Measurements from ENCODE around the gene ACTR3.

ACTR3 gene

DNA sequence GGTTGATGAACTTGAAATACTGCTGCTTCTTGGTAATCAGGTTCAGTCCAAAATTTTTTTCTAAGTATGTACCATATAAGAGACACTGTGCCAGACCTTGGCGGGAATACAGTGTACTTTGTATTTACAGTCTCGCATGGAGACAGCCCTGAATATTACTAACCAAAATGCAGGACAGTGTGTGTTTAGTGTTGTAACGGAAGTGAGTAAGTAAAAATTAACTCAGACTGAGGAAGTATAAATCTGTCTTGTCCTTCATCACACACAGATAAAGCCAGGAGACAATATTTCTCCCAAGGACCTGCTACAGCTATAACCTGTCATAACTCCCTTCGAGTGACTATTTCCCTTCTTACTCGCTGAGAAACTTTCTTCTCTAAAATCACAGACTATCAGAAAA lies 76.9 kb downstream of the ACTR3 start:
- no peaks in the 10 kb centered on the region for H4K20me1 ChIP-seq (ENCODE audit: insufficient read depth)
- no peaks in the 10 kb centered on the region for H3K79me2 ChIP-seq (ENCODE audit: insufficient read depth, low read depth)
- TF ChIP-seq, protein P1, sequence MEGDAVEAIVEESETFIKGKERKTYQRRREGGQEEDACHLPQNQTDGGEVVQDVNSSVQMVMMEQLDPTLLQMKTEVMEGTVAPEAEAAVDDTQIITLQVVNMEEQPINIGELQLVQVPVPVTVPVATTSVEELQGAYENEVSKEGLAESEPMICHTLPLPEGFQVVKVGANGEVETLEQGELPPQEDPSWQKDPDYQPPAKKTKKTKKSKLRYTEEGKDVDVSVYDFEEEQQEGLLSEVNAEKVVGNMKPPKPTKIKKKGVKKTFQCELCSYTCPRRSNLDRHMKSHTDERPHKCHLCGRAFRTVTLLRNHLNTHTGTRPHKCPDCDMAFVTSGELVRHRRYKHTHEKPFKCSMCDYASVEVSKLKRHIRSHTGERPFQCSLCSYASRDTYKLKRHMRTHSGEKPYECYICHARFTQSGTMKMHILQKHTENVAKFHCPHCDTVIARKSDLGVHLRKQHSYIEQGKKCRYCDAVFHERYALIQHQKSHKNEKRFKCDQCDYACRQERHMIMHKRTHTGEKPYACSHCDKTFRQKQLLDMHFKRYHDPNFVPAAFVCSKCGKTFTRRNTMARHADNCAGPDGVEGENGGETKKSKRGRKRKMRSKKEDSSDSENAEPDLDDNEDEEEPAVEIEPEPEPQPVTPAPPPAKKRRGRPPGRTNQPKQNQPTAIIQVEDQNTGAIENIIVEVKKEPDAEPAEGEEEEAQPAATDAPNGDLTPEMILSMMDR (conservative IDR thresholded peaks at IDR 0.05; ENCODE audit: low read depth, low read length), result no peak
- no peak overlapping the region for H2AFZ ChIP-seq (ENCODE audit: low read depth)
- H3K4me2 ChIP-seq, result no peak overlapping the region
- H3K27ac ChIP-seq, result no peak overlapping the region
- H3K27me3 ChIP-seq (ENCODE audit: insufficient read depth, low read depth), result no peaks in the 10 kb centered on the region
- no peak overlapping the region for H3K4me3 ChIP-seq (IDR thresholded peaks at IDR 0.05; ENCODE audit: insufficient read depth, low read depth, low read length)
- H3K36me3 ChIP-seq (ENCODE audit: insufficient read depth), result no peaks in the 10 kb centered on the region
- H3K9ac ChIP-seq, result no peak overlapping the region
- no peaks in the 10 kb centered on the region for H3K4me1 ChIP-seq (ENCODE audit: low read depth, poor library complexity, severe bottlenecking)

DNA sequence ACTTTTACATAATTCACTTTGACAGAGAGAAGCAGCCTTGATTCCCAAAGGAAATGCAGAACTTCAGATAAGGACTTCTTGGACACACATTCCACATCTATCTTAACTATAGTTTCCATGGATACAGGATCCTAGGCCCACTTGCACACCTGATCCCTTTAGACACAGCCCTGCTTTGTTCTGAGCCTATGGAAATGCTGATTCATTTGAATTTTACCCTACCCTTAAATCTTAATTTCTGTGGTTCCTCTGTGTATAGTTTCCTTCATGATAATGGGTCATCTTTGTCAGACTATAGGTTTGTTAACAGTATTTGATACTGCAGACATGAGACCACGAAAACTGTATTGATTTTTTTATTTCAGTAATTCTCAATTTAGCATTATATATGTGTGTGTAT lies 77.4 kb downstream of the ACTR3 start:
- Histone ChIP-seq H2AFZ (ENCODE audit: low read depth) (no peak overlapping the region), H3K27ac (no peak overlapping the region)
- TF ChIP-seq, protein P1 (conservative IDR thresholded peaks at IDR 0.05; ENCODE audit: low read depth, low read length), result no peak

DNA sequence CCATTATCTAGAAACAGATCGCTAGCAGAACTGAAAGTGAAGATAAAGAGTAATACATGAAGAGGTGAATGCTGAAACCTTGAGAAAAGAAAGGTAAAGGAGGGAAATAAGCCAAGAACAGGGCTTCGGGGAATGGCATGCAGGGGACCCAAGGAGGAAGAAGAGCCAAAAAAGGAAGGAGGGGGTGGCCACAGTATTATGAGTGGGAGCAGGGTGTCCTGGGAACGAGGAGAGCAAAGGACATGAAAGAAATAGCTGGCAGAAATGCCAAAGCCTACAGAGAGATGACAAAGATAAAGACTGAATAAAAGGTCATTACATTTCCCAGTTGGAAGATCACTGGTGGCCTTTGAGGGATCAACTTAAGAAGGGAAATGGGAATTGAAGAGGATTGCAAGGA lies 82.9 kb downstream of the ACTR3 start:
- Histone ChIP-seq H3K79me2 (ENCODE audit: insufficient read depth, low read depth) (no peaks in the 10 kb centered on the region), H2AFZ (ENCODE audit: low read depth) (no peak overlapping the region), H3K4me2 (no peak overlapping the region), H3K4me1 (ENCODE audit: low read depth, poor library complexity, severe bottlenecking) (no peaks in the 10 kb centered on the region), H3K27ac (no peak overlapping the region), H3K36me3 (ENCODE audit: insufficient read depth) (no peaks in the 10 kb centered on the region), H3K9ac (no peak overlapping the region), H3K27me3 (ENCODE audit: insufficient read depth, low read depth) (no peaks in the 10 kb centered on the region), H3K4me3 (IDR thresholded peaks at IDR 0.05; ENCODE audit: insufficient read depth, low read depth, low read length) (no peak overlapping the region), H4K20me1 (ENCODE audit: insufficient read depth) (no peaks in the 10 kb centered on the region)
- TF ChIP-seq, protein P1 (conservative IDR thresholded peaks at IDR 0.05; ENCODE audit: low read depth, low read length), result no peak

More for the DNA sequence above, 77.4 kb downstream of the ACTR3 start:
- Histone ChIP-seq H3K79me2 (ENCODE audit: insufficient read depth, low read depth) (no peaks in the 10 kb centered on the region), H3K27me3 (ENCODE audit: insufficient read depth, low read depth) (no peaks in the 10 kb centered on the region), H4K20me1 (ENCODE audit: insufficient read depth) (no peaks in the 10 kb centered on the region), H3K4me2 (no peak overlapping the region), H3K4me3 (IDR thresholded peaks at IDR 0.05; ENCODE audit: insufficient read depth, low read depth, low read length) (no peak overlapping the region), H3K4me1 (ENCODE audit: low read depth, poor library complexity, severe bottlenecking) (no peaks in the 10 kb centered on the region), H3K9ac (no peak overlapping the region), H3K36me3 (ENCODE audit: insufficient read depth) (no peaks in the 10 kb centered on the region)

DNA sequence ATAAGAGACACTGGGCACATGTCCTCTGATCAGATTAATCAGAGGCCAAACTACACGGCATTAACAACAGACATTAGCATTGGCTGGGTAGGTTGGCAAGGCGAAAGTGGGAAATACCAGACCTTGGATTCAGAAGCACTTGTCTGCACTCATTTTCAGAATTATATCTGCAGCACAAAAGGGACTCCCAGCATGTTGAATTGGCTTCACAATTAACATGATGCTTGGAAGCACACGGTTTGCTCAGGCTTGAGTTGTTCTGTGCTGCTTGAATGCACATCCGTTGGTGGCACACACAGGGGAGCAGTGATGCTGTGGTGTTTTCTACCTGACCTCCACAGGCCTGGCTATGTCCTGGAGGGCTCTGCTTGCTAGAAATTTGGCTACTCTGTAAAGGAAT lies 83.9 kb downstream of the ACTR3 start:
- H3K4me1 ChIP-seq (ENCODE audit: low read depth, poor library complexity, severe bottlenecking), result no peaks in the 10 kb centered on the region
- no peak overlapping the region for H3K27ac ChIP-seq
- TF ChIP-seq, protein P1 (conservative IDR thresholded peaks at IDR 0.05; ENCODE audit: low read depth, low read length), result no peak
- no peaks in the 10 kb centered on the region for H3K36me3 ChIP-seq (ENCODE audit: insufficient read depth)
- H3K4me3 ChIP-seq (IDR thresholded peaks at IDR 0.05; ENCODE audit: insufficient read depth, low read depth, low read length), result no peak overlapping the region
- no peaks in the 10 kb centered on the region for H4K20me1 ChIP-seq (ENCODE audit: insufficient read depth)
- no peak overlapping the region for H3K4me2 ChIP-seq
- no peaks in the 10 kb centered on the region for H3K27me3 ChIP-seq (ENCODE audit: insufficient read depth, low read depth)
- no peak overlapping the region for H3K9ac ChIP-seq
- H3K79me2 ChIP-seq (ENCODE audit: insufficient read depth, low read depth), result no peaks in the 10 kb centered on the region
- H2AFZ ChIP-seq (ENCODE audit: low read depth), result no peak overlapping the region

Measured in KMS-11 (cell line).